Kasumi-1 (cell line): ENCODE measurements around the gene IGLL1.
"Not testable (repeated sequence)": the region's sequence is repeated elsewhere in the genome, so short reads cannot be mapped to it uniquely, and the experiment has no call there.

Experiments
- DNase-seq, 2 experiments: peaks; one replicate each; lab custom pipeline; 2025; lab: John Stamatoyannopoulos, UW

IGLL1 gene

DNA sequence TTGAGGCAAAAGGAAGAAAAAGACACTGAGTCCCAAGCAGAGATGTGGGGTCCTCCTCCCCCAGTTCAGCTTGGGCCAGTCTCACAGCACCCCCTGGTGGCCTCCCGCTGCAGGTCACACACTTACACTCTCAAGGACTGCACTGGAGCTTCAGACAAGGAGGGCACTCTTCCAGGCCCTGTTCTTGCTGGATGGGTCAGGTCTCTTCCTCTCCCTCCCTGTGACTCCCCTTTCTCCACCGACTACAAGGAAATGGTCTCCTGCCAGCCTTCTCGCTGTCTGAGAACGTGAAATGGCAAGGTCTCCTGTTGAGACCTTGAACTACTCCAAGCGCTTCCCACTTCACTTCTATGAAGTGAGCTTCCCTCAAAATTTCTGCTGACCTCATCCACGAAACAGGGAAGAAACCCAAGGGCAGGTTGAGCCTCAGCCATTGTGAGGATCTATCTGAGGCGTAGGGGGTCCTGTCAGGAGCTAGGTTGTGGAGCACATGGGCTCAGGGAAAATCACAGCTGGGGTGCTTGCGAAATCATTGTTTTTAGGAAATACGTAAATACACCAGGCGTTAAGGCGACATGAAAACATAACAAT, 11.2 kb upstream of the IGLL1 start:
- DNase-seq: peak; percentile 51 to 57

DNA sequence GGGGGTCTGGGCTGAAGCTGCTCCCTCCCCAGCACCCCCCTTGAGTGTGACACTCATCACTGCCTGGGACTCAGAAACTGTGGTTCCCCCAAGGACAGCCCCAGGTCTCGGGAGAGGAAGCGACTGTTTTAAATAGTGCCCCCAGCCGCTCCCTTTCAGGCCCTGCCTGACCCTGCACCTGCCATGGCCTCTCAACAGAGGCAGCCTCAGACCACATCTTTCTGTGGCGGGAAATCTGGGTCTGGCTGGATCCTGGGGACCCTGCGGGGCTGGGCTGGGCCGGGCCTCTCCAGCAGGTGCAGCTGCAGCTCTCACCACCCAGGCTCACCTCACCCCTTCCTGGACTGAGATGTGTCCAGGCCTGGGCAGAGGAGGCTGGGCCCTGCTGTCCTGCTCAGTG, 3.7 kb upstream of the IGLL1 start:
- no peak for DNase-seq

- no peak for DNase-seq
These were observed 3.1 kb upstream of the IGLL1 start for GRCh38 chr22:23583153-23583552.

- no peak for DNase-seq
These were observed 1.2 kb upstream of the IGLL1 start for GRCh38 chr22:23581260-23581650.

DNA sequence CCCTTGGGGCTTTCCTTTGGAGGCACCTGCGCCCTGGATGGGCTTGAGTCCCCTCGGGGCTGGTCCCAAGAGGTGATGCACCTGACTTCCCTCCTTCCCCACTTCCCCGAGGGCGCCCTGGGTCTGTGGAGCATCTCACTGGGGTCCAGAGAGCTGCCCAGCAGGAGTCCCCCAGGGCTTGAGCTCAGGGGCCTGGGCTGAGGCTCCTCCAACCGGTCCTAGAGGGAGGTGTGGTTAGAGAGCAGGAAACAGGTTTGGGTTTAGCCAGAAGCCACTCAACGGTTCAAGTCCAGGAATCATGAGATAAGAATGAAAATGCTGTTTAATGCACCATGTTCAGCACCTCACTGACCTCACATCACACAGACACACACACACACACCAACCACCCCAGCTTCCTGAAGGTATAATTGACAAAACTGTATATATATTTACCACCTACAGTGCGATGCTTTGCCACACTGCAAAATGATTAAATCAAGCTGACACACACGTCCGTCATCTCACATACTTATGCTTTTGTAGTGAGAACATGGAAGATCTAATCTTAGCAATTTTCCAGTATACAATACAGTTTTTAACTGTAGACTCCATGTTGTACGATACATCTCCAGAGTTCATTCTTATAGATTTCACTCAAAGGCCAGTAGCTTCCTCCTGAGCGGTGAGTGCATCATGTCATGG, 628 bp upstream of the IGLL1 start:
- DNase-seq: peak in 1 of 2 experiments; percentile 4

DNA sequence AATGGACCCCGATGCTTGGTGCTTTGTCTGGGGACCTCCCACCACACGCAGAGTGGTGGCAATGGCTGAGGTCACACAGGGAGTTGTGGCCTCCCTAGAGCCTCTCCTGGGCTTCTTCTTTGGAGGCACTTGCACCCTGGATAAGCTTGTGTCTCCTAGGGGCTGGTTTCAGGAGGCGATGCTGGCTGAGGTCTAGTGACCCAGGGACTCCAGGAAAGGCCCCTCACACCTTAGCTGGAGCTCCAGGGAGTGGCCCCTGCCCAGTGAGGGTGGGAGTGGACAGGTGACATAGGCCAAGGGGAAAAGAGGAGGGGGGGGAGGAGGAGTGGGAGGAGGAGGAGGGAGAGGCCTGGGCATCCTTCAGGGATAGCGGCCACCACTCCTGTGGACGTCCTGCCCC, 810 bp downstream of the IGLL1 start:
- DNase-seq: no peak

- DNase-seq: no peak
These were observed 1.8 kb downstream of the IGLL1 start for GRCh38 chr22:23578306-23578705.

- no peak for DNase-seq
These were observed 3.4 kb downstream of the IGLL1 start for GRCh38 chr22:23576681-23577080.

DNA sequence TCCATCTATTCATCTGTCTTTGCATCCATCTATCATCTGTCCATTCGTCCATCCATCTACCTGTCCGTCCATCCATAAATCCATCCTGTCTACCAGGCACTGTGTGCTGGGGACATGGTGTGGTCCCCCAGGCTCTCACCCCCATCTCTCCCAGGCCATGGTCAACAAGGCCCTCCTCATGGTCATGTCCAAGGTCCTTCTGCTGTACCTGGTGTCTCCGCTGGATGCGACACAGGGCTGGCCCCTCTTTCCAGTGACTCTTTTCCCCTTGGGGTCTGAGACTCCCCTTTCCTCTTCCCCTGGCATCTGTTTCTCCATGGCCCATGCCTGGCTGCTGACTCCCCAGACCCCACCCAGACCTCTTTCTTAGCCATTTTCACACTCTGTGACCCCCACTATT, 4.5 kb downstream of the IGLL1 start:
- no peak for DNase-seq

- DNase-seq: no peak
These were observed 5.2 kb downstream of the IGLL1 start for GRCh38 chr22:23574877-23575276.

DNA sequence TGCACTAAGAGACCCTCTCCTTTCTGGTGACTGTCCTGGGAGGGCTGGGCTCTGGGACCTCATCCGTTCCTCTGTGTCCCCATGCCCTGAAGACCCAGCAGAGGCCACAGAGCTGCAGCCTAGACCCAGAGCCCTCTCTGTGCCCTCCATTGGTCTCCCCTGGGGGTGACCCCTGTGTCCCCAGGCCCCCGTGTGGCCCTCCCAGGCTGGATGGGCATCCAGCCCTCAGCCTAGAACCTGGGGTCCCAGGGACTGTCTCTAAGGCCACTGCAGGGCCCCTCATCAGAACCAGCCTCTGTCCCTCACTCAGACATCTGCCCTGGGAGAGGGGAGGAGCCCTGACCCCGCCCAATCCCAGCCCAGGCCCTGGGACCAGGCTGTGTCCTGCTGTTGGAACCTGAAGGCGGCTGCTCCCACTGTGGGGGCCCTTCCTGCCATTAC, 5.7 kb downstream of the IGLL1 start:
- no peak for DNase-seq

DNA sequence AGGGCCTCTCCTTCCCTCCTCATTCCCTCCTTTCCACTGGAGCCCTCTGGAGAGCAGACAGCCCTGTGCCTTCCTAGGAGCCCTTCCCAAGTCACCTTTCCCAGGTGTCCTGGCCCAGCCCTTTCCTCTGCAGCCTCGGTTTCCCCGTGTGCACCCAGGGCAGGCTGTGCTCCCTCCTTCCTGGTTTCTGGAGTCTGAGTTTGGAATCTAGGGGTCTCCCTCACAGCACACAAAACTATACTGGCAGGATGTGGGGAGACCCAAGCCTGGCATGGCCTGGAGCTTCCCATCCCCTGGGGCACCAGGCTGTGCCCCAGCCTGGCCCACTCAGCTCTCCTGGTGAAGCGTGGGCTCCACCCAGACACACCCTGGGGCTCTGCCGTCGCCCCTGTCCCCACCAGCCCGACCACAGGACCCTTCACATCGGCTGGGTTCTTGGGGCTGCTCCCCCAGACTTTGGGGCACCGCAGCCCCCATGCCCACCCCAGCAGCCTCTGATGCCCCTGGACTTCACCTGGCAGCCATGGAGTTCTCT, 6.3 kb downstream of the IGLL1 start:
- not testable (repeated sequence) for DNase-seq

DNA sequence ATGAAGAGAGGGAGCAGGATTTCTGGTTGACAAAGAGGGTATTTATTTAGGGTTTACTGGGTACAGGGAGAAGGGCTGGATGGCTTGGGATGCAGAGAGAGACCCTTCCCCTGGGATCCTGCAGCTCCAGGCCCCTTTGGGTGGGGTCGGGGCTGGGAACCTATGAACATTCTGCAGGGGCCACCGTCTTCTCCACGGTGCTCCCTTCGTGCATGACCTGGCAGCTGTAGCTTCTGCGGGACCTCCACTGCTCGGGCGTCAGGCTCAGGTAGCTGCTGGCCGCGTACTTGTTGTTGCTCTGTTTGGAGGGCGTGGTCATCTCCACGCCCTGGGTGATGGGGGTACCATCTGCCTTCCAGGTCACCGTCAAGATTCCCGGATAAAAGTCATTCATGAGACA, 7.0 kb downstream of the IGLL1 start:
- not testable (repeated sequence) for DNase-seq

GRCh38 chr22:23571486-23571885, 8.6 kb downstream of the IGLL1 start:
- DNase-seq: no peak

- DNase-seq: no peak
These were observed 9.4 kb downstream of the IGLL1 start for GRCh38 chr22:23570681-23571080.

- no peak for DNase-seq
These were observed 10.4 kb downstream of the IGLL1 start for GRCh38 chr22:23569716-23570115.

DNA sequence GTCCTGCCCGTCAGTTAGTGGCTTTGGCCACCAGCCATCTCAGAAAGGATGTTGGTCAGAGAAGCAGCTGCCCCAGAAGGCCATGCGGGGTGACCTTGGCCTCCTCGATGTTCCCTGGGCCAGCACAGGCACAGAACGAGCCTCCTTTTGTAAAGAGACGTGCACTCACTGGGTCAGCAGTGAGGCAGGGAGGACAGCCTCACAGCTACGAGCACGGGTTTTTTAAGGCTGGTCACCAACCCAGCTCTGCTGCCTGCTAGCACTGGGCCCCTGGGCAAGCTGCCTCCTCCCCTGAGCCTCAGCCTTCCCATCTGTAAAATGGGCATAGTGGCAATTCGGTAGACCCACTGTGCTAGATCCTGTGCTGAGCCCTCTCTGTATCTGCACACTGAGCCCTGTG, 10.8 kb downstream of the IGLL1 start:
- DNase-seq: no peak

DNA sequence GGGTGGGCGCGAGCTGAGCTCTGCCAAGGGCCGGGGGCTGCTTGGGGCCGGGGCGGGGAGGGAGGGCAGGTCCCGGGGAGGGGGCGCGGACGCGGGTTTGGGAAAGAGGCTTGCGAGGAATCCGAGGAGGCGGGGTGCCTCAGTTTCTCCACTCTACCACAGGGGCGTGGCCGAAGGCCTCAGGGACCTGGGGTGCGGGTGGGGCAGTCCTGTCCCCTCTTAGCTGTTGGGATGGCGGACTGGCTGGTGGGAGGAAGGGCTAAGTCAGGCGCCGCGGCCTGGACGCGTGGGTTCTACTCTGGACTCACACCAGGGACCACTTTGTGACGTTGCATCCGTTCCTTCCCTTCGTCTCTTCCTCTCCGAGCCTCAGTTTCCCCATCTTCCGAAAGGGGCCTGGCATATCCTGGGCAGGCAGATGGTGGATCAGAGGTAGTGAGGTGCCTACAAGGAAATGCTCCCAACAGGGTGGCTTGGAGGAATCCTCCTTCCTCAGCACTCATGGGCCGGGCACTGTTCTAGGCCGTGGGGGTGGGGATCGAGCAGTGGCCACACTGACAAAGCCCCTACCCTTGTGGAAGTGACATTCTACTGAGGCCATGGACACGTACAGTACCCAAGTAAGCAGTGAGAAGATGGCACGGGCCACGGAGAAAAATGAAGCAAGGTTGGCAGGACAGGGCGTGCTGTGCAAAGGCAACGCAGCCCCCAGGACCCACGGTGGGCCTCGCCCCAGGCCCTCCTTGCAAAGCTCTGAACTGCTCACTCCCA, 13.2 kb downstream of the IGLL1 start:
- no peak for DNase-seq

- no peak for DNase-seq
These were observed 14.0 kb downstream of the IGLL1 start for GRCh38 chr22:23565915-23566704.

- DNase-seq: peak; percentile 15 to 26
These were observed 14.7 kb downstream of the IGLL1 start for GRCh38 chr22:23565305-23565914.

- no peak for DNase-seq
These were observed 15.8 kb downstream of the IGLL1 start for GRCh38 chr22:23564276-23564675.

- no peak for DNase-seq
These were observed 17.0 kb downstream of the IGLL1 start for GRCh38 chr22:23563111-23563510.
